Neural progenitor cell (in vitro differentiated cells): Measurements from ENCODE around the gene ANXA11.

Experiments
- CTCF ChIP-seq: fragments of 200-600 bp; sonication (generic); IDR thresholded peaks from 2 replicates; pipeline ENCODE4 v1.5.1; 2017; ENCODE audit warnings: antibody characterized with exemption, mild to moderate bottlenecking
- EZH2 ChIP-seq: fragments of 200-600 bp; sonication (generic); IDR thresholded peaks from 2 replicates; pipeline ENCODE4 v1.6.1; 2017; ENCODE audit warnings: antibody characterized with exemption, mild to moderate bottlenecking, moderate library complexity
- EZH2phosphoT487 ChIP-seq: fragments of 200-600 bp; sonication (generic); IDR thresholded peaks from 2 replicates; pipeline ENCODE4 v1.6.1; 2017; ENCODE audit warnings: antibody characterized with exemption

DNA sequence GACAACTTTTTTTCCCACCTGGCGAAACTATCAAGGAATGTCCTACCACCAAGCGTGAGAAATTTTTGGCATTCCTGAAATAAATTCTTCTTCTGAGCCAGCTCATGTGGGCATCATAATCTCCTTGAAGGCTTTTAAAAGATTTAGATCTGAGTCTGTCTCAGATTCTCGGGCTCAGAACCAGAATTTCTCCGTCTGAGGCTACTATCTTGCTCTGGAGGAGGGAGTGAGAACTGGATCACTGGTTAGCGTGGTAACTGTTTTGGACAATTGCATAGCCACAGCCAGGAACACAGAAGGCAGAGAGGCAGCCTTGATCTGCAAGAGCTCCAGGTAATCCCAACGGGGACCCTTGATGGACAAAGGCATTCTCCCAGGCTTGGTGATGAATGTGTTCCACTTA lies 73.8 kb downstream of the ANXA11 start:
- TF ChIP-seq CTCF (no peak), EZH2 (no peak), EZH2phosphoT487 (no peak)
